H1 (cell line): ENCODE data around the gene REXO5. TPM values are rescaled to one million over a fixed set of nuclear protein-coding genes. Genes with fewer than 3 reads are reported as not detected.

ENCODE experiments used
- CHD7 ChIP-seq: fragments of 300-600 bp; sonication (generic); IDR thresholded peaks from 2 replicates; pipeline ENCODE4 v1.7.1; 2012; ENCODE audit warnings: low read length, moderate library complexity, mild to moderate bottlenecking, inconsistent platforms; ENCODE audit not compliant: insufficient replicate concordance
- CTBP2 ChIP-seq: IDR thresholded peaks from 2 replicates; pipeline ENCODE4 v1.7.0; 2011; ENCODE audit warnings: borderline replicate concordance, mild to moderate bottlenecking, moderate library complexity, mixed read lengths, low read length; ENCODE audit not compliant: insufficient read depth, insufficient read length
- EP300 ChIP-seq, 2 experiments: IDR thresholded peaks; 1 replicate in 1 of 2; 2 replicates in 1 of 2; pipeline ENCODE4 v1.6.1; 2011 to 2012; ENCODE audit warnings: low read depth in 2 of 2, low read length in 2 of 2, mild to moderate bottlenecking in 2 of 2, borderline replicate concordance in 1 of 2, inconsistent platforms in 1 of 2, moderate library complexity in 1 of 2
- PHF8 ChIP-seq: fragments of 200-600 bp; sonication (generic); conservative IDR thresholded peaks from 2 replicates; pipeline ENCODE4 v1.7.1; 2012; ENCODE audit warnings: low read depth, mild to moderate bottlenecking, inconsistent platforms, low read length, moderate library complexity
- SIRT6 ChIP-seq: IDR thresholded peaks from one replicate; pipeline ENCODE4 v1.7.1; 2012; ENCODE audit warnings: low read length, inconsistent platforms
- SP4 ChIP-seq: IDR thresholded peaks from 2 replicates; pipeline ENCODE4 v1.6.1; 2012; ENCODE audit warnings: low read length, inconsistent platforms
- SUZ12 ChIP-seq: fragments of 200-600 bp; sonication (generic); IDR thresholded peaks from 2 replicates; pipeline ENCODE4 v1.6.1; 2012; ENCODE audit warnings: mild to moderate bottlenecking, inconsistent platforms, low read length, moderate library complexity, mixed read lengths
- TBP ChIP-seq: IDR thresholded peaks from 2 replicates; pipeline ENCODE4 v1.6.1; 2011; ENCODE audit warnings: low read depth, low read length, improper control_type of control experiment
- polyA plus RNA-seq, 7 experiments: library from polyadenylated mRNA; depleted of rRNA in 3 of 7; stranded (reverse) in 5 of 7; unstranded in 2 of 7; fragments of >200 nt in 5 of 7; fragments of 200-250 nt in 2 of 7; gene quantifications; 1 replicate in 5 of 7; 2 replicates in 1 of 7; 4 replicates in 1 of 7; pipeline versions ENCODE4 v1.2.1 to v1.2.3, GENCODE V29; 2011 to 2013; ENCODE audit warnings: missing spikeins in 2 of 7, mixed read lengths in 2 of 7
- total RNA-seq: library from RNA; stranded (reverse); fragmentation: NEBNext Ultra II Directional; extraction: Animal tissue kit (Norgen Biotek cat#: 25700); gene quantifications from 2 replicates; pipeline ENCODE4 v1.2.1, GENCODE V29; 2021

Gene REXO5
- total and polyA plus RNA-seq, 2 of the 8 experiments (the other 6 are each of a cell fraction or from before 2014, with no cell fraction given): 2.4 to 8.9 TPM

DNA sequence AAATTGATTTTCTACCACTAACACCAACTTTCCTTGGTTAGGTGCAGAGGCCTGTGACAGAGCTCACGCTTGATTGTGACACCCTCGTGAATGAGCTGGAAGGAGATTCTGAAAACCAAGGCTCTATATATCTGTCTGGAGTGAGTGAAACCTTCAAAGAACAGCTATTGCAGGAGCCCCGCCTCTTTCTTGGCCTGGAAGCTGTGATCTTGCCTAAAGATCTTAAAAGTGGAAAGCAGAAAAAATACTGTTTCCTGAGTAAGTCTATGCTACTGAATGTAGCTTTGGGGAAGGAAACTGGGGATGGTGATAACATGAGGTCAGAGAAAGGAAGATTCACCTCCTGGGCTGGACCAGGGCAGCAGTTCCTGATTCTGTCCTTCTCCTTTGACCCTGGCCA, 38.3 kb downstream of the REXO5 start (continued):
- no peak for TF ChIP-seq CHD7
- no peak for TF ChIP-seq SP4
- no peak for TF ChIP-seq PHF8
- TF ChIP-seq TBP: no peak
- no peak for TF ChIP-seq EP300 (IDR thresholded peaks at IDR 0.05; ENCODE audit: borderline replicate concordance in 1 of 2, low read depth in 2 of 2, low read length in 2 of 2)
- no peak for TF ChIP-seq SUZ12
- TF ChIP-seq CTBP2: no peak
- no peak for TF ChIP-seq SIRT6
